Measurements from ENCODE around the gene CAMK2G.

The CAMK2G gene

GRCh38 chr10:73798927-73799560, 75.3 kb downstream of the CAMK2G start:
- H2AK5ac ChIP-seq (ENCODE audit: low read length), result no peak overlapping the region
- no peaks in the 10 kb centered on the region for H3K79me1 ChIP-seq (ENCODE audit: low read length)
- no peak overlapping the region for H3K4me2 ChIP-seq (ENCODE audit: low read length)
- H2BK5ac ChIP-seq (ENCODE audit: low read depth, low read length, poor library complexity), result no peak overlapping the region
- no peaks in the 10 kb centered on the region for H3K79me2 ChIP-seq (ENCODE audit: control insufficient read depth, insufficient read depth, low read length, poor library complexity)
- H2BK12ac ChIP-seq (ENCODE audit: low read length), result no peak overlapping the region
- no peak overlapping the region for H3K4me3 ChIP-seq (ENCODE audit: low read depth, low read length)
- no peak overlapping the region for H3K4ac ChIP-seq (ENCODE audit: low read depth, low read length)
- no CpG with 5 or more reads among the region's 10 CpGs for WGBS (ENCODE audit: extremely low coverage, insufficient coverage, insufficient read length)
- H3K9me3 ChIP-seq (ENCODE audit: insufficient read depth, low read depth, low read length), result no peaks in the 10 kb centered on the region
- H3K14ac ChIP-seq (ENCODE audit: low read length), result no peak overlapping the region
- DNase-seq, result no peak
- no peaks in the 10 kb centered on the region for H3K4me1 ChIP-seq (ENCODE audit: control insufficient read depth in 1 of 2, insufficient read depth in 2 of 2, low read length in 2 of 2)
- no peak overlapping the region for H3K9ac ChIP-seq (ENCODE audit: low read length)
- H3K23ac ChIP-seq (ENCODE audit: low read length), result no peak overlapping the region
- H3K36me3 ChIP-seq (ENCODE audit: control insufficient read depth in 1 of 2, insufficient read depth in 2 of 2, low read length in 2 of 2), result peaks cover 77 to 91% of the 10 kb centered on the region in 2 experiments
- H3K27me3 ChIP-seq (ENCODE audit: insufficient read depth, low read length), result no peaks in the 10 kb centered on the region
- no peak overlapping the region for H2BK120ac ChIP-seq (ENCODE audit: insufficient read depth, low read length, poor library complexity)
- H4K8ac ChIP-seq (ENCODE audit: low read depth, low read length), result no peak overlapping the region
- H3K27ac ChIP-seq (ENCODE audit: low read depth, low read length), result no peak overlapping the region
- H4K12ac ChIP-seq (ENCODE audit: low read depth, low read length), result no peak overlapping the region
- H4K91ac ChIP-seq (ENCODE audit: low read depth, low read length), result no peak overlapping the region
- no peak overlapping the region for H2AFZ ChIP-seq (ENCODE audit: insufficient read depth, low read length, poor library complexity)
- no peak overlapping the region for H3K18ac ChIP-seq (ENCODE audit: low read length)

GRCh38 chr10:73798087-73798486, 76.3 kb downstream of the CAMK2G start:
- no CpG with 5 or more reads among the region's 6 CpGs for WGBS (ENCODE audit: extremely low coverage, insufficient coverage, insufficient read length)
- no peak overlapping the region for H2AFZ ChIP-seq (ENCODE audit: insufficient read depth, low read length, poor library complexity)
- no peak overlapping the region for H3K14ac ChIP-seq (ENCODE audit: low read length)
- no peak overlapping the region for H3K9ac ChIP-seq (ENCODE audit: low read length)
- no peaks in the 10 kb centered on the region for H3K79me2 ChIP-seq (ENCODE audit: control insufficient read depth, insufficient read depth, low read length, poor library complexity)
- no peak for DNase-seq
- no peak overlapping the region for H3K23ac ChIP-seq (ENCODE audit: low read length)
- no peaks in the 10 kb centered on the region for H3K4me1 ChIP-seq (ENCODE audit: control insufficient read depth in 1 of 2, insufficient read depth in 2 of 2, low read length in 2 of 2)
- H3K36me3 ChIP-seq (ENCODE audit: control insufficient read depth in 1 of 2, insufficient read depth in 2 of 2, low read length in 2 of 2), result peaks cover 81 to 91% of the 10 kb centered on the region in 2 experiments
- H3K27ac ChIP-seq (ENCODE audit: low read depth, low read length), result no peak overlapping the region
- no peak overlapping the region for H4K91ac ChIP-seq (ENCODE audit: low read depth, low read length)
- no peak overlapping the region for H4K12ac ChIP-seq (ENCODE audit: low read depth, low read length)
- no peak overlapping the region for H3K4me3 ChIP-seq (ENCODE audit: low read depth, low read length)
- no peak overlapping the region for H3K4me2 ChIP-seq (ENCODE audit: low read length)
- no peak overlapping the region for H2BK12ac ChIP-seq (ENCODE audit: low read length)
- H3K79me1 ChIP-seq (ENCODE audit: low read length), result no peaks in the 10 kb centered on the region
- H2BK5ac ChIP-seq (ENCODE audit: low read depth, low read length, poor library complexity), result no peak overlapping the region
- no peaks in the 10 kb centered on the region for H3K27me3 ChIP-seq (ENCODE audit: insufficient read depth, low read length)
- no peak overlapping the region for H3K4ac ChIP-seq (ENCODE audit: low read depth, low read length)
- H2BK120ac ChIP-seq (ENCODE audit: insufficient read depth, low read length, poor library complexity), result no peak overlapping the region
- H3K18ac ChIP-seq (ENCODE audit: low read length), result no peak overlapping the region
- no peak overlapping the region for H2AK5ac ChIP-seq (ENCODE audit: low read length)
- no peak overlapping the region for H4K8ac ChIP-seq (ENCODE audit: low read depth, low read length)
- no peaks in the 10 kb centered on the region for H3K9me3 ChIP-seq (ENCODE audit: insufficient read depth, low read depth, low read length)

GRCh38 chr10:73797324-73798025, 76.9 kb downstream of the CAMK2G start:
- Histone ChIP-seq H3K79me2 (ENCODE audit: control insufficient read depth, insufficient read depth, low read length, poor library complexity) (no peaks in the 10 kb centered on the region), H2BK12ac (ENCODE audit: low read length) (no peak overlapping the region), H3K27ac (ENCODE audit: low read depth, low read length) (no peak overlapping the region), H3K4me1 (ENCODE audit: control insufficient read depth in 1 of 2, insufficient read depth in 2 of 2, low read length in 2 of 2) (no peaks in the 10 kb centered on the region), H3K27me3 (ENCODE audit: insufficient read depth, low read length) (no peaks in the 10 kb centered on the region), H3K4me3 (ENCODE audit: low read depth, low read length) (no peak overlapping the region), H4K12ac (ENCODE audit: low read depth, low read length) (no peak overlapping the region), H3K4ac (ENCODE audit: low read depth, low read length) (no peak overlapping the region), H3K9me3 (ENCODE audit: insufficient read depth, low read depth, low read length) (no peaks in the 10 kb centered on the region), H3K14ac (ENCODE audit: low read length) (no peak overlapping the region), H3K79me1 (ENCODE audit: low read length) (no peaks in the 10 kb centered on the region), H4K91ac (ENCODE audit: low read depth, low read length) (no peak overlapping the region), H3K23ac (ENCODE audit: low read length) (no peak overlapping the region), H2AK5ac (ENCODE audit: low read length) (no peak overlapping the region), H2BK120ac (ENCODE audit: insufficient read depth, low read length, poor library complexity) (no peak overlapping the region), H2AFZ (ENCODE audit: insufficient read depth, low read length, poor library complexity) (no peak overlapping the region), H2BK5ac (ENCODE audit: low read depth, low read length, poor library complexity) (no peak overlapping the region), H3K36me3 (ENCODE audit: control insufficient read depth in 1 of 2, insufficient read depth in 2 of 2, low read length in 2 of 2) (peaks cover 81 to 91% of the 10 kb centered on the region in 2 experiments), H3K4me2 (ENCODE audit: low read length) (no peak overlapping the region), H3K18ac (ENCODE audit: low read length) (no peak overlapping the region), H3K9ac (ENCODE audit: low read length) (no peak overlapping the region), H4K8ac (ENCODE audit: low read depth, low read length) (no peak overlapping the region)
- DNase-seq, result no peak
- no CpG with 5 or more reads among the region's 19 CpGs for WGBS (ENCODE audit: extremely low coverage, insufficient coverage, insufficient read length)

- WGBS (ENCODE audit: extremely low coverage, insufficient coverage, insufficient read length), result no CpG with 5 or more reads among the region's 5 CpGs
- Histone ChIP-seq H4K91ac (ENCODE audit: low read depth, low read length) (no peak overlapping the region), H3K14ac (ENCODE audit: low read length) (no peak overlapping the region), H3K9ac (ENCODE audit: low read length) (no peak overlapping the region), H3K4me1 (ENCODE audit: control insufficient read depth in 1 of 2, insufficient read depth in 2 of 2, low read length in 2 of 2) (no peaks in the 10 kb centered on the region), H2BK5ac (ENCODE audit: low read depth, low read length, poor library complexity) (no peak overlapping the region), H4K8ac (ENCODE audit: low read depth, low read length) (no peak overlapping the region), H3K79me2 (ENCODE audit: control insufficient read depth, insufficient read depth, low read length, poor library complexity) (no peaks in the 10 kb centered on the region), H3K4me3 (ENCODE audit: low read depth, low read length) (no peak overlapping the region), H2AFZ (ENCODE audit: insufficient read depth, low read length, poor library complexity) (no peak overlapping the region), H3K9me3 (ENCODE audit: insufficient read depth, low read depth, low read length) (no peaks in the 10 kb centered on the region), H3K27me3 (ENCODE audit: insufficient read depth, low read length) (no peaks in the 10 kb centered on the region), H3K27ac (ENCODE audit: low read depth, low read length) (no peak overlapping the region), H3K36me3 (ENCODE audit: control insufficient read depth in 1 of 2, insufficient read depth in 2 of 2, low read length in 2 of 2) (peaks cover 82 to 91% of the 10 kb centered on the region in 2 experiments), H3K23ac (ENCODE audit: low read length) (no peak overlapping the region), H4K12ac (ENCODE audit: low read depth, low read length) (no peak overlapping the region), H3K79me1 (ENCODE audit: low read length) (no peaks in the 10 kb centered on the region), H3K18ac (ENCODE audit: low read length) (no peak overlapping the region), H2AK5ac (ENCODE audit: low read length) (no peak overlapping the region), H2BK12ac (ENCODE audit: low read length) (no peak overlapping the region), H3K4ac (ENCODE audit: low read depth, low read length) (no peak overlapping the region), H3K4me2 (ENCODE audit: low read length) (no peak overlapping the region), H2BK120ac (ENCODE audit: insufficient read depth, low read length, poor library complexity) (no peak overlapping the region)
- DNase-seq, result no peak
Observed at GRCh38 chr10:73796766-73797165, 77.6 kb downstream of the CAMK2G start.
